Glutamatergic neuron (in vitro differentiated cells): ENCODE measurements around the gene ZNF213. TPM values are rescaled to one million over a fixed set of nuclear protein-coding genes. Genes with fewer than 3 reads are reported as not detected.
A peak's percentile ranks its signal among the peaks of the same experiment; 100 is the strongest.

ENCODE experiments used
- DNase-seq: peaks from one replicate; pipeline ENCODE4 v3.0.0; 2022
- H3K27ac Mint-ChIP-seq: one replicate; pipeline ENCODE4 v1.8.0; 2020; ENCODE audit warnings: mild to moderate bottlenecking, mixed read lengths, inconsistent platforms; ENCODE audit not compliant: unreplicated experiment
- H3K27me3 Mint-ChIP-seq: one replicate; pipeline ENCODE4 v1.8.0; 2020; ENCODE audit warnings: mild to moderate bottlenecking, moderate library complexity, mixed read lengths, inconsistent platforms; ENCODE audit not compliant: unreplicated experiment
- H3K36me3 Mint-ChIP-seq: one replicate; pipeline ENCODE4 v1.8.0; 2020; ENCODE audit warnings: mild to moderate bottlenecking, mixed read lengths, inconsistent platforms; ENCODE audit not compliant: unreplicated experiment
- H3K4me1 Mint-ChIP-seq: one replicate; pipeline ENCODE4 v1.8.0; 2020; ENCODE audit warnings: mild to moderate bottlenecking, low read depth, mixed read lengths, inconsistent platforms; ENCODE audit not compliant: unreplicated experiment
- H3K4me3 Mint-ChIP-seq: one replicate; pipeline ENCODE4 v1.8.0; 2020; ENCODE audit warnings: mild to moderate bottlenecking, mixed read lengths, inconsistent platforms; ENCODE audit not compliant: unreplicated experiment
- H3K9me3 Mint-ChIP-seq: one replicate; pipeline ENCODE4 v1.8.0; 2020; ENCODE audit warnings: mild to moderate bottlenecking, moderate library complexity, mixed read lengths, inconsistent platforms; ENCODE audit not compliant: unreplicated experiment
- CTCF ChIP-seq: fragments of 200-600 bp; sonication (generic); IDR thresholded peaks from one replicate; pipeline ENCODE4 v1.5.0; 2021; ENCODE audit not compliant: partially characterized antibody, unreplicated experiment
- total RNA-seq: library from RNA; stranded (reverse); fragmentation: NEBNext Ultra II Directional; extraction: Animal tissue kit (Norgen Biotek cat#: 25700); gene quantifications from one replicate; pipeline ENCODE4 v1.2.1, GENCODE V29; 2021; ENCODE audit not compliant: unreplicated experiment

Gene ZNF213
- total RNA-seq, 1 donor from 2014 or later = 18.7 TPM

- H3K36me3 Mint-ChIP-seq = peaks cover 6% of the 10 kb centered on the region
- DNase-seq = peak; percentile 64
- H3K4me3 Mint-ChIP-seq = peak overlapping the region; percentile 59
- TF ChIP-seq CTCF = no peak
- peaks cover 9% of the 10 kb centered on the region for H3K4me1 Mint-ChIP-seq
- peak overlapping the region; percentile 78 for H3K27ac Mint-ChIP-seq
- H3K27me3 Mint-ChIP-seq = peaks cover 11% of the 10 kb centered on the region
- peaks cover 6% of the 10 kb centered on the region for H3K9me3 Mint-ChIP-seq
These were observed 8.9 kb downstream of the ZNF213 start for GRCh38 chr16:3143598-3144320.

- Mint-ChIP-seq H3K4me3 (peak overlapping the region; percentile 49), H3K27ac (peak overlapping the region; percentile 76), H3K27me3 (peaks cover 14% of the 10 kb centered on the region), H3K36me3 (peaks cover 6% of the 10 kb centered on the region), H3K4me1 (peaks cover 11% of the 10 kb centered on the region), H3K9me3 (peaks cover 6% of the 10 kb centered on the region)
- DNase-seq = no peak
- TF ChIP-seq CTCF = no peak
These were observed 9.6 kb downstream of the ZNF213 start for GRCh38 chr16:3144321-3144983.

GRCh38 chr16:3145151-3145550 lies 10.3 kb downstream of the ZNF213 start:
- H3K27me3 Mint-ChIP-seq = peaks cover 18% of the 10 kb centered on the region

GRCh38 chr16:3145660-3146059 lies 10.8 kb downstream of the ZNF213 start:
- Mint-ChIP-seq H3K4me1 (peaks cover 11% of the 10 kb centered on the region), H3K27ac (no peak overlapping the region), H3K27me3 (peaks cover 22% of the 10 kb centered on the region)

More at GRCh38 chr16:3145151-3145550, 10.3 kb downstream of the ZNF213 start:
- H3K27ac Mint-ChIP-seq = peak overlapping the region; percentile 76
- peaks cover 6% of the 10 kb centered on the region for H3K36me3 Mint-ChIP-seq
- H3K4me3 Mint-ChIP-seq = peak overlapping the region; percentile 49
- peaks cover 9% of the 10 kb centered on the region for H3K9me3 Mint-ChIP-seq
- TF ChIP-seq CTCF = no peak
- no peak for DNase-seq
- H3K4me1 Mint-ChIP-seq = peaks cover 11% of the 10 kb centered on the region

More at GRCh38 chr16:3145660-3146059, 10.8 kb downstream of the ZNF213 start:
- DNase-seq = no peak
- H3K36me3 Mint-ChIP-seq = peaks cover 6% of the 10 kb centered on the region
- peaks cover 13% of the 10 kb centered on the region for H3K9me3 Mint-ChIP-seq
- H3K4me3 Mint-ChIP-seq = no peak overlapping the region
- TF ChIP-seq CTCF = no peak
